ENCODE data around the gene USP2. TPM values are rescaled to one million over a fixed set of nuclear protein-coding genes. Genes with fewer than 3 reads are reported as not detected.

USP2 gene
- total RNA-seq, 1 donor from 2014 or later, result 140 TPM

Small RNAs within 50 kb of the gene (microRNA-seq; reads per million reads assigned to microRNA genes)
- not detected for gene MIR6756

Other genes starting within 250 kb of the USP2 start
- 1.3 TPM for gene ABCG4, start 232.6 kb downstream of the USP2 start, total RNA-seq
- gene NLRX1, start 213.0 kb downstream of the USP2 start, total RNA-seq, result 32.4 TPM
- gene NHERF4, start 196.2 kb downstream of the USP2 start, total RNA-seq, result not detected
- 7.1 TPM for gene CBL, start 175.4 kb downstream of the USP2 start, total RNA-seq
- 68.7 TPM for gene MCAM, start 64.6 kb downstream of the USP2 start, total RNA-seq
- 13.1 TPM for gene RNF26, start 47.2 kb downstream of the USP2 start, total RNA-seq
- 17.5 TPM for gene C1QTNF5, start 40.8 kb downstream of the USP2 start, total RNA-seq
- not detected for gene MFRP, start 35.0 kb downstream of the USP2 start, total RNA-seq
- 1.8 TPM for gene THY1, start 41.5 kb upstream of the USP2 start, total RNA-seq